Upper lobe of left lung (tissue), 4 donors: ENCODE measurements around the gene DNPEP.

Source experiments
- CTCF ChIP-seq, 6 experiments: fragments of 450-650 bp in 4 of 6; fragments of 200-600 bp in 2 of 6; sonication (generic) in 2 of 6; IDR thresholded peaks; one replicate each; pipeline ENCODE4 v1.5.1; 2016 to 2019; ENCODE audit warnings: antibody characterized with exemption in 6 of 6
- EP300 ChIP-seq, 4 donors: sonication (generic); formaldehyde crosslinking; IDR thresholded peaks; one replicate each; pipeline ENCODE4 v1.5.1; 2017; ENCODE audit warnings: antibody characterized with exemption in 4 of 4, control low read depth in 2 of 4
- POLR2A ChIP-seq, 4 donors: fragments of 450-650 bp; IDR thresholded peaks; one replicate each; pipeline ENCODE4 v1.5.1; 2016 to 2017; ENCODE audit warnings: antibody characterized with exemption in 4 of 4, mild to moderate bottlenecking in 2 of 4
- POLR2AphosphoS5 ChIP-seq, 2 donors: sonication (generic); formaldehyde crosslinking; IDR thresholded peaks; one replicate each; pipeline ENCODE4 v1.5.1; 2017; ENCODE audit warnings: antibody characterized with exemption in 2 of 2

GRCh38 chr2:219384083-219384713, 3.5 kb downstream of the DNPEP start:
- no peak for TF ChIP-seq CTCF (IDR thresholded peaks at IDR 0.05)
- TF ChIP-seq EP300 (IDR thresholded peaks at IDR 0.05), result no peak
- TF ChIP-seq POLR2A (IDR thresholded peaks at IDR 0.05), result no peak
- no peak for TF ChIP-seq POLR2AphosphoS5 (IDR thresholded peaks at IDR 0.05)
